Suppressor macrophage treated with lipopolysaccharide for 4 hours (primary cell): Measurements from ENCODE around the gene CHD8.
"Not testable (repeated sequence)": the region's sequence is repeated elsewhere in the genome, so short reads cannot be mapped to it uniquely, and the experiment has no call there.

Experiments used
- DNase-seq: peaks from one replicate; pipeline ENCODE4 v3.0.0-alpha.2; 2020

Gene CHD8

GRCh38 chr14:21455912-21456667 is at the start of gene CHD8:
CHD8 (minus strand) TSS chr14:21456123; CDS start chr14:21431643, 24,480 bp downstream.
- peak; percentile 100 for DNase-seq

GRCh38 chr14:21505012-21505553 is 49.2 kb upstream of the CHD8 start:
- DNase-seq: peak; percentile 30

- no peak for DNase-seq
These were observed 47.5 kb upstream of the CHD8 start for GRCh38 chr14:21503376-21503775.

- DNase-seq: no peak
These were observed 45.6 kb upstream of the CHD8 start for GRCh38 chr14:21501568-21501967.

- peak; percentile 60 for DNase-seq
These were observed 42.9 kb upstream of the CHD8 start for GRCh38 chr14:21498540-21499526.

- no peak for DNase-seq
These were observed 40.5 kb upstream of the CHD8 start for GRCh38 chr14:21496453-21496852.

- no peak for DNase-seq
These were observed 39.2 kb upstream of the CHD8 start for GRCh38 chr14:21494902-21495762.

GRCh38 chr14:21486640-21487087 is 30.7 kb upstream of the CHD8 start:
- DNase-seq: no peak

GRCh38 chr14:21476925-21477681 is 21.2 kb upstream of the CHD8 start, which contains the start of the genes RAB2B and TOX4:
RAB2B (minus strand) TSS chr14:21476959; CDS start chr14:21476872, 87 bp downstream.
TOX4 (plus strand) TSS chr14:21477195; CDS start chr14:21477279, 84 bp downstream.
- peak; percentile 98 for DNase-seq

GRCh38 chr14:21476523-21476924 is 20.6 kb upstream of the CHD8 start:
- DNase-seq: no peak

- no peak for DNase-seq
These were observed 20.0 kb upstream of the CHD8 start for GRCh38 chr14:21475767-21476522.

GRCh38 chr14:21467616-21468015 is 11.7 kb upstream of the CHD8 start:
- DNase-seq: no peak

- DNase-seq: peak; percentile 40
These were observed 371 bp downstream of the CHD8 start for GRCh38 chr14:21455592-21455911.

GRCh38 chr14:21454843-21455544 is 929 bp downstream of the CHD8 start:
- DNase-seq: no peak

GRCh38 chr14:21449899-21450216 is 6.1 kb downstream of the CHD8 start:
- no peak for DNase-seq

GRCh38 chr14:21442657-21443056 is 13.3 kb downstream of the CHD8 start:
- not testable (repeated sequence) for DNase-seq

GRCh38 chr14:21440859-21441258 is 15.1 kb downstream of the CHD8 start:
- DNase-seq: peak; percentile 36

GRCh38 chr14:21437063-21437901 is 18.6 kb downstream of the CHD8 start:
- DNase-seq: peak; percentile 100

GRCh38 chr14:21436567-21437062 is 19.3 kb downstream of the CHD8 start:
- peak; percentile 7 for DNase-seq
